K562 (cell line): ENCODE measurements around the gene TMEM218. TPM values are rescaled to one million over a fixed set of nuclear protein-coding genes. Genes with fewer than 3 reads are reported as not detected.

Source experiments
- ATAC-seq: fragments of 200-7000 bp; cut with Tn5 transposase; 3 replicates; pipeline ENCODE4 v1.9.1; 2020; ENCODE audit warnings: moderate library complexity
- BruUV-seq: library from RNA; stranded (reverse); fragments of 400-500 nt; replicated peaks from 2 replicates; lab custom pipeline; 2021; lab: Mats Ljungman, UMichigan
- CTCF ChIA-PET: fragments of 300-600 bp; formaldehyde crosslinking; extraction: SDS; loops from one replicate; lab custom pipeline; 2021; ENCODE audit warnings: low intra/inter-chr PET ratio; lab: Yijun Ruan, JAX
- POLR2A ChIA-PET: fragments of 300-600, 350-650 bp; sonication (Branson Sonifier 250); formaldehyde crosslinking; extraction: SDS; loops from one replicate; lab custom pipeline; 2021; ENCODE audit warnings: antibody characterized with exemption, inconsistent platforms; lab: Yijun Ruan, JAX
- DNase-seq, 4 experiments: peaks; one replicate each; pipeline versions ENCODE4 v3.0.0 to v3.0.0-alpha.2; 2011 to 2018; ENCODE audit warnings: low spot score in 3 of 4, mixed read lengths in 3 of 4; ENCODE audit errors: extremely low read depth in 1 of 4
- FAIRE-seq: peaks from 2 replicates; lab custom pipeline; 2011; peaks lifted over from hg19 to GRCh38; lab: Jason Lieb, UNC
- H2AFZ ChIP-seq: 2 replicates; pipeline ENCODE4 v1.6.0; 2011; ENCODE audit warnings: low read depth, low read length, control low read depth, inconsistent platforms
- H3K27ac ChIP-seq: fragments of 200-600 bp; 3 replicates; pipeline ENCODE4 v1.8.0; 2011; ENCODE audit warnings: low read depth, mild to moderate bottlenecking, control low read depth, inconsistent platforms, low read length, moderate library complexity, mixed read lengths; ENCODE audit errors: extremely low read depth
- H3K27me3 ChIP-seq, 2 experiments: fragments of 300-600 bp in 1 of 2; 2 replicates in 1 of 2; 3 replicates in 1 of 2; pipeline versions ENCODE4 v1.6.0 to v1.8.0; 2011; ENCODE audit warnings: inconsistent platforms in 2 of 2, low read length in 2 of 2, mild to moderate bottlenecking in 1 of 2, mixed read lengths in 1 of 2, moderate library complexity in 1 of 2; ENCODE audit not compliant: control insufficient read depth in 2 of 2, insufficient read depth in 2 of 2
- H3K36me3 ChIP-seq: fragments of 300-600 bp; 3 replicates; pipeline ENCODE4 v1.8.0; 2011; ENCODE audit warnings: mild to moderate bottlenecking, low read length, inconsistent platforms; ENCODE audit not compliant: control insufficient read depth, insufficient read depth
- H3K4me1 ChIP-seq, 2 experiments: fragments of 200-600 bp in 1 of 2; replicated peaks in 1 of 2; 2 replicates in 1 of 2; 3 replicates in 1 of 2; pipeline versions ENCODE4 v1.5.1 to v1.8.0; 2011; ENCODE audit warnings: inconsistent platforms in 2 of 2, low read length in 2 of 2, mild to moderate bottlenecking in 1 of 2, mixed read lengths in 1 of 2, moderate library complexity in 1 of 2; ENCODE audit not compliant: control insufficient read depth in 2 of 2, insufficient read depth in 2 of 2
- H3K4me2 ChIP-seq: 2 replicates; pipeline ENCODE4 v1.6.1; 2011; ENCODE audit warnings: low read length, control low read depth, inconsistent platforms, mixed read lengths; ENCODE audit not compliant: insufficient read depth
- H3K4me3 ChIP-seq: fragments of 200-600 bp; sonication (generic), shearing (Covaris generic); 2 replicates; pipeline ENCODE4 v1.5.1; 2016; ENCODE audit warnings: control low read depth, inconsistent platforms
- H3K79me2 ChIP-seq: fragments of 200-600 bp; 3 replicates; pipeline ENCODE4 v1.8.0; 2011; ENCODE audit warnings: low read length, inconsistent platforms; ENCODE audit not compliant: control insufficient read depth, insufficient read depth
- H3K9ac ChIP-seq, 2 experiments: 2 replicates each; pipeline versions ENCODE4 v1.6.0 to v1.6.1; 2011; ENCODE audit warnings: low read depth in 2 of 2, low read length in 2 of 2, control low read depth in 1 of 2, inconsistent platforms in 1 of 2, mild to moderate bottlenecking in 1 of 2, mixed read lengths in 1 of 2; ENCODE audit not compliant: insufficient read depth in 1 of 2
- H3K9me1 ChIP-seq: one replicate; pipeline ENCODE4 v1.6.0; 2011; ENCODE audit warnings: inconsistent platforms, mild to moderate bottlenecking, low read length, moderate library complexity; ENCODE audit not compliant: control insufficient read depth, insufficient read depth
- H3K9me3 ChIP-seq: replicated peaks from 2 replicates; pipeline ENCODE4 v1.5.1; 2011; ENCODE audit warnings: low read depth, low read length, inconsistent platforms; ENCODE audit not compliant: control insufficient read depth, insufficient read depth
- H4K20me1 ChIP-seq: replicated peaks from 2 replicates; pipeline ENCODE4 v1.6.1; 2011; ENCODE audit warnings: low read length, inconsistent platforms, mixed read lengths; ENCODE audit not compliant: control insufficient read depth, insufficient read depth
- ARID3A ChIP-seq: IDR thresholded peaks from 2 replicates; pipeline ENCODE4 v1.6.1; 2012; ENCODE audit warnings: low read depth, low read length, improper control_type of control experiment, borderline replicate concordance
- ETV6 ChIP-seq, 3 experiments: fragments of 150-350 bp in 1 of 3; sonication (generic) in 1 of 3; formaldehyde crosslinking in 1 of 3; IDR thresholded peaks; 2 replicates each; pipeline versions ENCODE4 v1.6.1 to v1.8.0; 2014 to 2022; ENCODE audit warnings: borderline replicate concordance in 2 of 3, low read depth in 2 of 3, antibody characterized with exemption in 1 of 3, low read length in 1 of 3, mild to moderate bottlenecking in 1 of 3, missing genetic modification reagents in 1 of 3
- RAD51 ChIP-seq: fragments of 450-650 bp; IDR thresholded peaks from 2 replicates; pipeline ENCODE4 v1.7.1; 2016; ENCODE audit warnings: low read depth, mild to moderate bottlenecking, borderline replicate concordance
- ZNF717 ChIP-seq: fragments of 250-450 bp; sonication (Bioruptor Pico); IDR thresholded peaks from 2 replicates; pipeline ENCODE4 v1.5.0; 2021
- WGBS: fragments of 100-300 bp; shearing (Covaris generic); methylation state at CpG from one replicate; pipeline ENCODE4 v1.1.6; 2016; ENCODE audit warnings: low coverage, mixed read lengths; ENCODE audit not compliant: insufficient coverage; ENCODE audit errors: missing lambda C conversion rate; 5-methylcytosine and 5-hydroxymethylcytosine counted together
- in situ Hi-C: fragments of 300-500 bp; cut with MboI; formaldehyde crosslinking; loops from 4 replicates; pipeline ENCODE4 v1.15.0; 2018; ENCODE audit warnings: inconsistent platforms, mixed read lengths
- intact Hi-C: fragments of 100-400 bp; cut with micrococcal nuclease; formaldehyde crosslinking; loops from 2 replicates; pipeline ENCODE4 v1.14.2; 2022
- polyA plus RNA-seq, 8 experiments: library from polyadenylated mRNA; depleted of rRNA in 4 of 8; stranded (reverse) in 5 of 8; unstranded in 3 of 8; fragments of >200 nt; fragmentation: Nextera tagmentation in 2 of 8; fragmentation: Illumina TruSeq in 1 of 8; extraction: Ambion mirVana in 2 of 8; extraction: Trizol in 1 of 8; gene quantifications; 2 replicates each; pipeline versions ENCODE4 v1.2.1 to v1.2.3, GENCODE V29; 2011 to 2014; ENCODE audit warnings: inconsistent platforms in 1 of 8, missing spikeins in 1 of 8
- total RNA-seq, 7 experiments: library from RNA; depleted of rRNA in 6 of 7; stranded (reverse); fragments of >200 nt in 6 of 7; fragmentation: Illumina TruSeq in 2 of 7; extraction: Trizol in 2 of 7; gene quantifications; 2 replicates each; pipeline versions ENCODE4 v1.2.1 to v1.2.3, GENCODE V29; 2011 to 2021; ENCODE audit warnings: low replicate concordance in 1 of 7
- TF ChIP-seq, protein P1 (sequence below): fragments of 450-650 bp; IDR thresholded peaks from 2 replicates; pipeline ENCODE4 v1.6.1; 2018; ENCODE audit not compliant: partially characterized antibody

Gene TMEM218
- total and polyA plus RNA-seq, 9 of the 15 experiments (the other 6 are each of a cell fraction or from before 2014, with no cell fraction given) = 13.4 to 32.2 (median 25.4) TPM

DNA sequence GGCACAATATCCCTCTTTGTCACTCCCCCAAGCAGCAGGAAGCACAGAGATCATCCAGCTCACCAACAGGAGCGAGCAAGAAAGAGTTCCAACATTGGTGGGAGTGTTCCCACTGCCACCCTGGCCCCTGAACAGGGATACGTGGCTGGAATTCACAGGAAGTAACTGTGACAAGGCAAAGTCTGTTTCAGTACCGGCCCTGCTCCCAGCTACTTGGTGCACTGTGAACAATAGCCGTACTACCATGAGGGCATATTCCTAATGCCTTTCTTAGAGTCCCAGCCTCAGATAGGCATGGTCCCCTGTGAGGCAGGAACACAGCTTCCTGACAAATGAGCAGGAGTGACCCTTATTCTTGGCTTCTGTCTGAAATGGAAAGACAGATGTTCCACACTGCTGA, 50.1 kb downstream of the TMEM218 start:
- Histone ChIP-seq H2AFZ (no peak overlapping the region), H3K4me2 (no peak overlapping the region), H3K4me3 (no peak overlapping the region), H3K9me3 (no peaks in the 10 kb centered on the region), H3K4me1 (peaks cover 11 to 14% of the 10 kb centered on the region in 2 experiments; a peak in 4 of 5 replicates), H4K20me1 (no peaks in the 10 kb centered on the region), H3K36me3 (no peaks in the 10 kb centered on the region), H3K27ac (no peak overlapping the region), H3K9ac (no peak overlapping the region), H3K27me3 (no peaks in the 10 kb centered on the region), H3K79me2 (no peaks in the 10 kb centered on the region), H3K9me1 (no peaks in the 10 kb centered on the region)
- FAIRE-seq (no peak), DNase-seq (no peak), ATAC-seq (no peak)
- in situ Hi-C loops (no loop called here), intact Hi-C loops (no loop called here)
- CTCF ChIA-PET = no interaction called here
- no peak for TF ChIP-seq ARID3A
- TF ChIP-seq, protein P1, sequence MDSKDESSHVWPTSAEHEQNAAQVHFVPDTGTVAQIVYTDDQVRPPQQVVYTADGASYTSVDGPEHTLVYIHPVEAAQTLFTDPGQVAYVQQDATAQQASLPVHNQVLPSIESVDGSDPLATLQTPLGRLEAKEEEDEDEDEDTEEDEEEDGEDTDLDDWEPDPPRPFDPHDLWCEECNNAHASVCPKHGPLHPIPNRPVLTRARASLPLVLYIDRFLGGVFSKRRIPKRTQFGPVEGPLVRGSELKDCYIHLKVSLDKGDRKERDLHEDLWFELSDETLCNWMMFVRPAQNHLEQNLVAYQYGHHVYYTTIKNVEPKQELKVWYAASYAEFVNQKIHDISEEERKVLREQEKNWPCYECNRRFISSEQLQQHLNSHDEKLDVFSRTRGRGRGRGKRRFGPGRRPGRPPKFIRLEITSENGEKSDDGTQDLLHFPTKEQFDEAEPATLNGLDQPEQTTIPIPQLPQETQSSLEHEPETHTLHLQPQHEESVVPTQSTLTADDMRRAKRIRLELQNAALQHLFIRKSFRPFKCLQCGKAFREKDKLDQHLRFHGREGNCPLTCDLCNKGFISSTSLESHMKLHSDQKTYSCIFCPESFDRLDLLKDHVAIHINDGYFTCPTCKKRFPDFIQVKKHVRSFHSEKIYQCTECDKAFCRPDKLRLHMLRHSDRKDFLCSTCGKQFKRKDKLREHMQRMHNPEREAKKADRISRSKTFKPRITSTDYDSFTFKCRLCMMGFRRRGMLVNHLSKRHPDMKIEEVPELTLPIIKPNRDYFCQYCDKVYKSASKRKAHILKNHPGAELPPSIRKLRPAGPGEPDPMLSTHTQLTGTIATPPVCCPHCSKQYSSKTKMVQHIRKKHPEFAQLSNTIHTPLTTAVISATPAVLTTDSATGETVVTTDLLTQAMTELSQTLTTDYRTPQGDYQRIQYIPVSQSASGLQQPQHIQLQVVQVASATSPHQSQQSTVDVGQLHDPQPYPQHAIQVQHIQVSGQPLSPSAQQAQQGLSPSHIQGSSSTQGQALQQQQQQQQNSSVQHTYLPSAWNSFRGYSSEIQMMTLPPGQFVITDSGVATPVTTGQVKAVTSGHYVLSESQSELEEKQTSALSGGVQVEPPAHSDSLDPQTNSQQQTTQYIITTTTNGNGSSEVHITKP = peak; percentile 32
- no peak for TF ChIP-seq RAD51
- no peak for TF ChIP-seq ETV6 (IDR thresholded peaks at IDR 0.05; ENCODE audit: borderline replicate concordance in 1 of 2, low read depth in 2 of 2, low read length in 1 of 2)
- no peak for TF ChIP-seq ETV6 (CRISPR knock-in tag; IDR thresholded peaks at IDR 0.05; ENCODE audit: borderline replicate concordance)
- TF ChIP-seq ZNF717 (CRISPR knock-in tag) = no peak
- no TSS peak for BruUV-seq
- 29% methylated on average over 4 of the region's 4 CpGs for WGBS
- POLR2A ChIA-PET = interaction anchor here (0.9 kb wide), 1 partner anchor 9 kb away, joined by 4 read pairs; no protein-coding TSS in a partner anchor
